ENCODE results near the gene COL18A1.
"Not testable (repeated sequence)": the region's sequence is repeated elsewhere in the genome, so short reads cannot be mapped to it uniquely, and the experiment has no call there.

COL18A1 gene

GRCh38 chr21:45441431-45442255 lies 36.7 kb downstream of the COL18A1 start:
- CTCF ChIA-PET, result interaction anchor here (0.6 to 4.0 kb wide), 4 partner anchors 36 to 302 kb away, joined by 3 to 60 read pairs (median 11); no protein-coding TSS in a partner anchor
- Histone ChIP-seq H3K27ac (ENCODE audit: insufficient read depth in 1 of 2, low read depth in 1 of 2, low read length in 2 of 2, poor library complexity in 1 of 2, severe bottlenecking in 2 of 2) (no peak overlapping the region), H3K9me3 (ENCODE audit: control extremely low read depth in 1 of 5, control insufficient read depth in 4 of 5, insufficient read depth in 2 of 5, low read depth in 1 of 5, low read length in 4 of 5) (peaks cover 0 to 13% (median 3%) of the 10 kb centered on the region in 5 experiments), H3K4me1 (ENCODE audit: control extremely low read depth in 1 of 4, control insufficient read depth in 4 of 4, insufficient read depth in 4 of 4, low read length in 3 of 4) (peaks cover 0 to 18% (median 12%) of the 10 kb centered on the region in 4 experiments), H3K27me3 (replicated peaks in 2 of 5; ENCODE audit: control insufficient read depth in 4 of 5, insufficient read depth in 5 of 5, low read length in 4 of 5) (peaks cover 0 to 12% (median 3%) of the 10 kb centered on the region in 5 experiments), H3K4me3 (ENCODE audit: control insufficient read depth in 1 of 7, extremely low read depth in 1 of 7, insufficient read depth in 4 of 7, low read depth in 2 of 7, low read length in 6 of 7) (no peak overlapping the region), H3K36me3 (ENCODE audit: control insufficient read depth in 4 of 4, insufficient read depth in 4 of 4, low read length in 3 of 4) (no peaks in the 10 kb centered on the region)
- POLR2A ChIA-PET, result no interaction called here
- no peak for DNase-seq
- WGBS (ENCODE audit: insufficient coverage), result 96% methylated on average over 28 of the region's 31 CpGs

GRCh38 chr21:45442276-45442675 lies 37.3 kb downstream of the COL18A1 start:
- Histone ChIP-seq H3K4me3 (ENCODE audit: control insufficient read depth in 1 of 7, extremely low read depth in 1 of 7, insufficient read depth in 4 of 7, low read depth in 2 of 7, low read length in 6 of 7) (no peak overlapping the region), H3K9me3 (ENCODE audit: control extremely low read depth in 1 of 5, control insufficient read depth in 4 of 5, insufficient read depth in 2 of 5, low read depth in 1 of 5, low read length in 4 of 5) (peaks cover 2 to 16% (median 3%) of the 10 kb centered on the region in 5 experiments), H3K4me1 (ENCODE audit: control extremely low read depth in 1 of 4, control insufficient read depth in 4 of 4, insufficient read depth in 4 of 4, low read length in 3 of 4) (peaks cover 0 to 13% (median 8%) of the 10 kb centered on the region in 4 experiments), H3K27me3 (replicated peaks in 2 of 5; ENCODE audit: control insufficient read depth in 4 of 5, insufficient read depth in 5 of 5, low read length in 4 of 5) (peaks cover 0 to 12% (median 3%) of the 10 kb centered on the region in 5 experiments), H3K36me3 (ENCODE audit: control insufficient read depth in 4 of 4, insufficient read depth in 4 of 4, low read length in 3 of 4) (no peaks in the 10 kb centered on the region), H3K27ac (ENCODE audit: insufficient read depth in 1 of 2, low read depth in 1 of 2, low read length in 2 of 2, poor library complexity in 1 of 2, severe bottlenecking in 2 of 2) (no peak overlapping the region)
- DNase-seq, result peak in 1 of 3 donors; percentile 18
- ChIA-PET POLR2A (no interaction called here), CTCF (interaction anchor here (0.9 kb wide), 1 partner anchor 150 kb away, joined by 3 read pairs; no protein-coding TSS in a partner anchor)
- WGBS (ENCODE audit: insufficient coverage), result 97% methylated on average over 5 of the region's 17 CpGs

GRCh38 chr21:45442686-45443594 lies 38.0 kb downstream of the COL18A1 start:
- CTCF ChIA-PET, result interaction anchor here (0.9 kb wide), 1 partner anchor 150 kb away, joined by 3 read pairs; no protein-coding TSS in a partner anchor
- peak in 1 of 3 donors; percentile 35 for DNase-seq
- H3K4me3 ChIP-seq (ENCODE audit: control insufficient read depth in 1 of 7, extremely low read depth in 1 of 7, insufficient read depth in 4 of 7, low read depth in 2 of 7, low read length in 6 of 7); POLR2A ChIA-PET; H3K27ac ChIP-seq (ENCODE audit: insufficient read depth in 1 of 2, low read depth in 1 of 2, low read length in 2 of 2, poor library complexity in 1 of 2, severe bottlenecking in 2 of 2); H3K36me3 ChIP-seq (ENCODE audit: control insufficient read depth in 4 of 4, insufficient read depth in 4 of 4, low read length in 3 of 4): not testable (repeated sequence)
- H3K9me3 ChIP-seq (ENCODE audit: control extremely low read depth in 1 of 5, control insufficient read depth in 4 of 5, insufficient read depth in 2 of 5, low read depth in 1 of 5, low read length in 4 of 5), result peaks cover 2 to 16% (median 3%) of the 10 kb centered on the region in 5 experiments
- WGBS (ENCODE audit: insufficient coverage), result 98% methylated on average over 9 of the region's 39 CpGs
- H3K27me3 ChIP-seq (replicated peaks in 2 of 5; ENCODE audit: control insufficient read depth in 4 of 5, insufficient read depth in 5 of 5, low read length in 4 of 5), result peaks cover 0 to 14% (median 3%) of the 10 kb centered on the region in 5 experiments
- H3K4me1 ChIP-seq (ENCODE audit: control extremely low read depth in 1 of 4, control insufficient read depth in 4 of 4, insufficient read depth in 4 of 4, low read length in 3 of 4), result peaks cover 0 to 13% (median 7%) of the 10 kb centered on the region in 4 experiments

GRCh38 chr21:45443595-45444181 lies 38.7 kb downstream of the COL18A1 start:
- ChIA-PET CTCF (interaction anchor here (1.3 kb wide), 1 partner anchor 11 kb away, joined by 4 read pairs; no protein-coding TSS in a partner anchor), POLR2A (no interaction called here)
- WGBS (ENCODE audit: insufficient coverage), result 89% methylated on average over 25 of the region's 27 CpGs
- H3K4me3 ChIP-seq (ENCODE audit: control insufficient read depth in 1 of 7, extremely low read depth in 1 of 7, insufficient read depth in 4 of 7, low read depth in 2 of 7, low read length in 6 of 7), result no peak overlapping the region
- H3K9me3 ChIP-seq (ENCODE audit: control extremely low read depth in 1 of 5, control insufficient read depth in 4 of 5, insufficient read depth in 2 of 5, low read depth in 1 of 5, low read length in 4 of 5), result peaks cover 2 to 16% (median 3%) of the 10 kb centered on the region in 5 experiments
- H3K27ac ChIP-seq (ENCODE audit: insufficient read depth in 1 of 2, low read depth in 1 of 2, low read length in 2 of 2, poor library complexity in 1 of 2, severe bottlenecking in 2 of 2), result no peak overlapping the region
- no peaks in the 10 kb centered on the region for H3K36me3 ChIP-seq (ENCODE audit: control insufficient read depth in 4 of 4, insufficient read depth in 4 of 4, low read length in 3 of 4)
- no peak for DNase-seq
- H3K27me3 ChIP-seq (replicated peaks in 2 of 5; ENCODE audit: control insufficient read depth in 4 of 5, insufficient read depth in 5 of 5, low read length in 4 of 5), result peaks cover 0 to 16% (median 3%) of the 10 kb centered on the region in 5 experiments
- H3K4me1 ChIP-seq (ENCODE audit: control extremely low read depth in 1 of 4, control insufficient read depth in 4 of 4, insufficient read depth in 4 of 4, low read length in 3 of 4), result peaks cover 0 to 10% (median 6%) of the 10 kb centered on the region in 4 experiments

GRCh38 chr21:45444385-45444784 lies 39.4 kb downstream of the COL18A1 start:
- no peak overlapping the region for H3K27ac ChIP-seq (ENCODE audit: insufficient read depth in 1 of 2, low read depth in 1 of 2, low read length in 2 of 2, poor library complexity in 1 of 2, severe bottlenecking in 2 of 2)
- CTCF ChIA-PET, result interaction anchor here (1.3 kb wide), 1 partner anchor 10 kb away, joined by 4 read pairs; no protein-coding TSS in a partner anchor
- 72% methylated on average over 18 of the region's 19 CpGs for WGBS (ENCODE audit: insufficient coverage)
- H3K27me3 ChIP-seq (replicated peaks in 2 of 5; ENCODE audit: control insufficient read depth in 4 of 5, insufficient read depth in 5 of 5, low read length in 4 of 5), result peaks cover 0 to 16% (median 3%) of the 10 kb centered on the region in 5 experiments
- H3K4me1 ChIP-seq (ENCODE audit: control extremely low read depth in 1 of 4, control insufficient read depth in 4 of 4, insufficient read depth in 4 of 4, low read length in 3 of 4), result peaks cover 0 to 3% (median 1%) of the 10 kb centered on the region in 4 experiments
- no peak overlapping the region for H3K4me3 ChIP-seq (ENCODE audit: control insufficient read depth in 1 of 7, extremely low read depth in 1 of 7, insufficient read depth in 4 of 7, low read depth in 2 of 7, low read length in 6 of 7)
- no peak for DNase-seq
- peaks cover 2 to 16% (median 3%) of the 10 kb centered on the region in 5 experiments for H3K9me3 ChIP-seq (ENCODE audit: control extremely low read depth in 1 of 5, control insufficient read depth in 4 of 5, insufficient read depth in 2 of 5, low read depth in 1 of 5, low read length in 4 of 5)
- POLR2A ChIA-PET, result no interaction called here
- no peaks in the 10 kb centered on the region for H3K36me3 ChIP-seq (ENCODE audit: control insufficient read depth in 4 of 4, insufficient read depth in 4 of 4, low read length in 3 of 4)

GRCh38 chr21:45445369-45445768 lies 40.4 kb downstream of the COL18A1 start:
- no peaks in the 10 kb centered on the region for H3K4me1 ChIP-seq (ENCODE audit: control extremely low read depth in 1 of 4, control insufficient read depth in 4 of 4, insufficient read depth in 4 of 4, low read length in 3 of 4)
- H3K27me3 ChIP-seq (replicated peaks in 2 of 5; ENCODE audit: control insufficient read depth in 4 of 5, insufficient read depth in 5 of 5, low read length in 4 of 5), result peaks cover 0 to 16% (median 3%) of the 10 kb centered on the region in 5 experiments
- ChIA-PET CTCF (no interaction called here), POLR2A (no interaction called here)
- H3K27ac ChIP-seq (ENCODE audit: insufficient read depth in 1 of 2, low read depth in 1 of 2, low read length in 2 of 2, poor library complexity in 1 of 2, severe bottlenecking in 2 of 2), result no peak overlapping the region
- no peak for DNase-seq
- 90% methylated on average over 7 of the region's 9 CpGs for whole genome bisulfite sequencing (ENCODE audit: insufficient coverage)
- H3K36me3 ChIP-seq (ENCODE audit: control insufficient read depth in 4 of 4, insufficient read depth in 4 of 4, low read length in 3 of 4), result no peaks in the 10 kb centered on the region
- peaks cover 2 to 16% (median 3%) of the 10 kb centered on the region in 5 experiments for H3K9me3 ChIP-seq (ENCODE audit: control extremely low read depth in 1 of 5, control insufficient read depth in 4 of 5, insufficient read depth in 2 of 5, low read depth in 1 of 5, low read length in 4 of 5)
- no peak overlapping the region for H3K4me3 ChIP-seq (ENCODE audit: control insufficient read depth in 1 of 7, extremely low read depth in 1 of 7, insufficient read depth in 4 of 7, low read depth in 2 of 7, low read length in 6 of 7)

Data from common myeloid progenitor, CD34-positive (primary cell).